ENCODE results near the gene PEAR1.

Gene PEAR1

GRCh38 chr1:156860628-156861423, 32.7 kb upstream of the PEAR1 start, which contains the start of gene NTRK1:
Gene NTRK1, plus strand, starts transcription at chr1:156860865. Its CDS starts 70 bp downstream, at chr1:156860935.
- no peak within 1 kb of the TSS for H3K27ac ChIP-seq (ENCODE audit: low read depth, low read length)
- H3K36me3 ChIP-seq (ENCODE audit: insufficient read depth, low read length), result no peaks in the 10 kb centered on the region
- peaks cover 39% of the 10 kb centered on the region for H3K27me3 ChIP-seq (ENCODE audit: insufficient read depth, low read length)
- H3K4me1 ChIP-seq (ENCODE audit: control insufficient read depth, insufficient read depth, low read length, unreplicated experiment), result peaks cover 3% of the 10 kb centered on the region
- H3K4me3 ChIP-seq (ENCODE audit: low read depth, low read length), result peak within 1 kb of the TSS; percentile 79
- H3K79me2 ChIP-seq (ENCODE audit: control insufficient read depth, insufficient read depth, low read length, unreplicated experiment), result no peaks in the 10 kb centered on the region
- H2AFZ ChIP-seq (ENCODE audit: low read length, unreplicated experiment), result peak within 1 kb of the TSS; percentile 73

GRCh38 chr1:156862584-156862983, 30.9 kb upstream of the PEAR1 start:
- Histone ChIP-seq H3K27ac (ENCODE audit: low read depth, low read length) (no peak overlapping the region), H2AFZ (ENCODE audit: low read length, unreplicated experiment) (no peak overlapping the region), H3K27me3 (ENCODE audit: insufficient read depth, low read length) (peaks cover 35% of the 10 kb centered on the region), H3K36me3 (ENCODE audit: insufficient read depth, low read length) (no peaks in the 10 kb centered on the region), H3K4me3 (ENCODE audit: low read depth, low read length) (no peak overlapping the region), H3K79me2 (ENCODE audit: control insufficient read depth, insufficient read depth, low read length, unreplicated experiment) (no peaks in the 10 kb centered on the region), H3K4me1 (ENCODE audit: control insufficient read depth, insufficient read depth, low read length, unreplicated experiment) (peaks cover 3% of the 10 kb centered on the region)

DNA sequence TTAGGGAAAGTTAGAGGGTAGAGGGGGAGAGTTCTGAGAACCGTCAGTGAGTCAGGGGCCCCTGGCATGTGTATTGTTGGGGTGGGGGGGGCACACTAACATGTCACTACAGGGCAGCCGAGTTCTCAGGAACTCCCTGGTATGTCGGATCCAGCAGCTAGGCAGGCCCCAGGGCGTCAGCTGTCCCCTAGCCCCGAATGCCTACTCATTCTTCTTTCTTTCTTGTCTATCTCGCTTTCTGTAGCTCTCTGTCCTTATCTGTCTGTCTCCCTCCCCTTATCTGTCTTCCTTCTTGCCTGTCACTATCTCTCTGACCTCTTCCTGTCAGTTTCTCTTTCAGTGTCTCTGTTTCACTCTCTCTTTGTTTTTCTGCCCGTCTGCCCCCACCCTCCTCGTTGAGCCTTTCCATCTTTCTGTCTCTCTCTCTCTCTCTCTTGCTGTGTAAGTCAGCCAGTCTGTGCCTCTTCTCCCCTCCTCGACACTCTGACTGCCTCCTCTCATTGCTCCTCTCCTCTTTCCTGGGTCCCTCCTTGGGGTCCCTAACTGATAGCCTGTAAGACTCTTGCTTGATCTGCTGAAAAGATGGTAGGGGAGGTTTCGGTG, 30.4 kb upstream of the PEAR1 start:
- no peak overlapping the region for H3K27ac ChIP-seq (ENCODE audit: low read depth, low read length)
- H3K79me2 ChIP-seq (ENCODE audit: control insufficient read depth, insufficient read depth, low read length, unreplicated experiment), result no peaks in the 10 kb centered on the region
- H3K36me3 ChIP-seq (ENCODE audit: insufficient read depth, low read length), result no peaks in the 10 kb centered on the region
- no peak overlapping the region for H2AFZ ChIP-seq (ENCODE audit: low read length, unreplicated experiment)
- H3K4me3 ChIP-seq (ENCODE audit: low read depth, low read length), result no peak overlapping the region
- H3K27me3 ChIP-seq (ENCODE audit: insufficient read depth, low read length), result peaks cover 30% of the 10 kb centered on the region
- peaks cover 3% of the 10 kb centered on the region for H3K4me1 ChIP-seq (ENCODE audit: control insufficient read depth, insufficient read depth, low read length, unreplicated experiment)

GRCh38 chr1:156863631-156864030, 29.9 kb upstream of the PEAR1 start:
- Histone ChIP-seq H3K27me3 (ENCODE audit: insufficient read depth, low read length) (peaks cover 24% of the 10 kb centered on the region), H3K4me1 (ENCODE audit: control insufficient read depth, insufficient read depth, low read length, unreplicated experiment) (peaks cover 3% of the 10 kb centered on the region), H3K4me3 (ENCODE audit: low read depth, low read length) (no peak overlapping the region), H3K27ac (ENCODE audit: low read depth, low read length) (no peak overlapping the region), H3K79me2 (ENCODE audit: control insufficient read depth, insufficient read depth, low read length, unreplicated experiment) (no peaks in the 10 kb centered on the region), H2AFZ (ENCODE audit: low read length, unreplicated experiment) (no peak overlapping the region), H3K36me3 (ENCODE audit: insufficient read depth, low read length) (no peaks in the 10 kb centered on the region)

GRCh38 chr1:156864796-156865195, 28.7 kb upstream of the PEAR1 start:
- Histone ChIP-seq H3K36me3 (ENCODE audit: insufficient read depth, low read length) (no peaks in the 10 kb centered on the region), H2AFZ (ENCODE audit: low read length, unreplicated experiment) (no peak overlapping the region), H3K27me3 (ENCODE audit: insufficient read depth, low read length) (peaks cover 16% of the 10 kb centered on the region; the same call in 1 of the 2 replicates), H3K4me1 (ENCODE audit: control insufficient read depth, insufficient read depth, low read length, unreplicated experiment) (peaks cover 4% of the 10 kb centered on the region), H3K4me3 (ENCODE audit: low read depth, low read length) (no peak overlapping the region), H3K79me2 (ENCODE audit: control insufficient read depth, insufficient read depth, low read length, unreplicated experiment) (no peaks in the 10 kb centered on the region), H3K27ac (ENCODE audit: low read depth, low read length) (no peak overlapping the region)

DNA sequence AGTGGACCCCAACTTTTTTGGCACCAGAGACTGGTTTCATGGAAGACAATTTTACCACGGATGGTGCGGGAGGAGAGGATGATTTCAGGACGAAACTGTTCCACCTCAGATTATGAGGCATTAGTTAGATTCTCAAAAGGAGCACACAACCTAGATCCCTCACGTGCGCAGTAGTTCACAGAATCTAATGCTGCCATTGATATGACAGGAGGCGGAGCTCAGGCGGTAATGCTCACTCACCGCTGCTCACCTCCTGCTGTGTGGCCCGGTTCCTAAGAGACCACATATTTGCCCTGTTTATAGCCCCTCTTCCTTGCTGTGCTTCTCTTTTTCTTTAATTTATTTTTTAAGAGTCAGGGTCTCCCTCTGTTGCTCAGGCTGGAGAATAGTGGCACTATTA, 28.3 kb upstream of the PEAR1 start:
- peaks cover 15% of the 10 kb centered on the region; the same call in 1 of the 2 replicates for H3K27me3 ChIP-seq (ENCODE audit: insufficient read depth, low read length)
- H3K4me1 ChIP-seq (ENCODE audit: control insufficient read depth, insufficient read depth, low read length, unreplicated experiment), result peaks cover 8% of the 10 kb centered on the region
- H3K27ac ChIP-seq (ENCODE audit: low read depth, low read length), result no peak overlapping the region
- no peak overlapping the region for H2AFZ ChIP-seq (ENCODE audit: low read length, unreplicated experiment)
- no peaks in the 10 kb centered on the region for H3K79me2 ChIP-seq (ENCODE audit: control insufficient read depth, insufficient read depth, low read length, unreplicated experiment)
- H3K4me3 ChIP-seq (ENCODE audit: low read depth, low read length), result no peak overlapping the region
- H3K36me3 ChIP-seq (ENCODE audit: insufficient read depth, low read length), result no peaks in the 10 kb centered on the region

- Histone ChIP-seq H3K36me3 (ENCODE audit: insufficient read depth, low read length) (no peaks in the 10 kb centered on the region), H3K27me3 (ENCODE audit: insufficient read depth, low read length) (peaks cover 11% of the 10 kb centered on the region; the same call in 1 of the 2 replicates), H3K27ac (ENCODE audit: low read depth, low read length) (no peak overlapping the region)
These were observed 27.7 kb upstream of the PEAR1 start for GRCh38 chr1:156865865-156866248.

DNA sequence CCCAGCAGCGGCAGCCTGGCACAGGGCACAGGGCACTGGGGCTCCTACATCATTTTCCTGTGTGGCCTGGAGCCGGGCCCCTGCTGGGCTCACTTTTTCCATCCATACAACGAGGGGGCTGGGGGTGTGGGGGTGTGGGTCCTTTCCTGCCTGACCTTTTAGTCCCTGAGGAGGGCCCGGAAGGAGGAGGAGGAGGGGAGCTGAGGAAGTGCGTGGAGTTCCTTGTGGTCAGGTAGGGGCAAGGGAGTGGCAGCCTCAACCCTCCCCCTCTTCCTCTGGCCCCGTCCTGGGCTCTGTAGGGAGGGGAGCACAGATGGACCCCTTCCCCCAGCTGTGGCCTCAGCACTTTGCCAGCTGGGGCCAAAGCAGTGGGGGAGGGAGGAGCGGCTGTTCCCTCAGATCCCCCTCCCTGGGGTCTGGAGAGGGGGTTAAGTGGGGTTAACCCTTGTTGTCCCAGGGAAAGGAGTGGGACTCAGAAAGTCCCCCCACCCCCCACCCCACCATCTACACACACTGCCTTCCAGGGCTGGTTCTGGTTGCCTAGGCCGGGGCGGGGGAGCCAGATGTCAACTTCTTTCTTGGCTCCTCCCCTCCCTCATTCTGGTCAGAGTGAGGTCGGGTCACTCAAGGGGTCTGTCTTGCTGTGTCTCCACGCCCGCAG, 27.1 kb upstream of the PEAR1 start:
- no peak overlapping the region for H3K4me3 ChIP-seq (ENCODE audit: low read depth, low read length)
- peaks cover 9% of the 10 kb centered on the region for H3K4me1 ChIP-seq (ENCODE audit: control insufficient read depth, insufficient read depth, low read length, unreplicated experiment)
- H3K79me2 ChIP-seq (ENCODE audit: control insufficient read depth, insufficient read depth, low read length, unreplicated experiment), result no peaks in the 10 kb centered on the region
- no peak overlapping the region for H3K27ac ChIP-seq (ENCODE audit: low read depth, low read length)
- no peaks in the 10 kb centered on the region for H3K36me3 ChIP-seq (ENCODE audit: insufficient read depth, low read length)
- no peak overlapping the region for H2AFZ ChIP-seq (ENCODE audit: low read length, unreplicated experiment)
- H3K27me3 ChIP-seq (ENCODE audit: insufficient read depth, low read length), result peaks cover 6% of the 10 kb centered on the region; the same call in 1 of the 2 replicates

More at GRCh38 chr1:156865865-156866248, 27.7 kb upstream of the PEAR1 start:
- no peak overlapping the region for H3K4me3 ChIP-seq (ENCODE audit: low read depth, low read length)
- H2AFZ ChIP-seq (ENCODE audit: low read length, unreplicated experiment), result no peak overlapping the region
- H3K4me1 ChIP-seq (ENCODE audit: control insufficient read depth, insufficient read depth, low read length, unreplicated experiment), result peaks cover 9% of the 10 kb centered on the region
- H3K79me2 ChIP-seq (ENCODE audit: control insufficient read depth, insufficient read depth, low read length, unreplicated experiment), result no peaks in the 10 kb centered on the region

- peaks cover 9% of the 10 kb centered on the region for H3K4me1 ChIP-seq (ENCODE audit: control insufficient read depth, insufficient read depth, low read length, unreplicated experiment)
These were observed 25.2 kb upstream of the PEAR1 start for GRCh38 chr1:156868341-156868740.

DNA sequence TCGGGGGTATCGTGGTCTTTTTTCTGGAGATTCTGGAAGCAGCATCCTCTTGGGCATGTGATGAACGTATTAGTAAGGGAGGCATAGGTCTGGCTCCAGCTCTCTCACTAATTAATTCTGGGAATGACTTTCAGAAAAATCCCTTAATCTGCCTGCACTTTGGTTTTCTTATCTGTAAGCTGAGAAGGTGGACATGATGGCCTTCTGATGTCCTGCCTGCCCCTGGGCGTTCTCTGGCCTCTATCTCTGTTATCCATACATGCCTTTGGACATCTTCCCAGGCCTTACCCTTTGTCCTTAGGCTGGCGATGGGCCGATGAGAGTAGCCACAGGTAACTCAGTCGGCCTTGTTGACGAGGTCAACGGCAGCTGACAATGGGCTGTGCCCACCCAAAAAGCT, 24.1 kb upstream of the PEAR1 start:
- H3K4me1 ChIP-seq (ENCODE audit: control insufficient read depth, insufficient read depth, low read length, unreplicated experiment), result peaks cover 9% of the 10 kb centered on the region
- no peaks in the 10 kb centered on the region for H3K27me3 ChIP-seq (ENCODE audit: insufficient read depth, low read length)

More at GRCh38 chr1:156868341-156868740, 25.2 kb upstream of the PEAR1 start:
- Histone ChIP-seq H3K4me3 (ENCODE audit: low read depth, low read length) (no peak overlapping the region), H3K27ac (ENCODE audit: low read depth, low read length) (no peak overlapping the region), H3K79me2 (ENCODE audit: control insufficient read depth, insufficient read depth, low read length, unreplicated experiment) (no peaks in the 10 kb centered on the region), H3K36me3 (ENCODE audit: insufficient read depth, low read length) (no peaks in the 10 kb centered on the region), H3K27me3 (ENCODE audit: insufficient read depth, low read length) (no peaks in the 10 kb centered on the region), H2AFZ (ENCODE audit: low read length, unreplicated experiment) (no peak overlapping the region)

More for the DNA sequence above, 24.1 kb upstream of the PEAR1 start:
- Histone ChIP-seq H3K27ac (ENCODE audit: low read depth, low read length) (peak overlapping the region; percentile 79; the same call in 1 of the 2 replicates), H3K36me3 (ENCODE audit: insufficient read depth, low read length) (no peaks in the 10 kb centered on the region), H3K79me2 (ENCODE audit: control insufficient read depth, insufficient read depth, low read length, unreplicated experiment) (no peaks in the 10 kb centered on the region), H3K4me3 (ENCODE audit: low read depth, low read length) (no peak overlapping the region), H2AFZ (ENCODE audit: low read length, unreplicated experiment) (no peak overlapping the region)

Data from ACC112 (cell line).